Esophagus squamous epithelium (tissue), 4 donors: ENCODE results near the gene TMTC1.

Experiments used
- POLR2A ChIP-seq, 4 donors: fragments of 450-650 bp; IDR thresholded peaks; one replicate each; pipeline ENCODE4 v1.6.1; 2017; ENCODE audit warnings: antibody characterized with exemption in 4 of 4, mild to moderate bottlenecking in 4 of 4, moderate library complexity in 3 of 4
- TF ChIP-seq, protein P1 (sequence below), 6 experiments: fragments of 450-650 bp in 4 of 6; fragments of 200-600 bp in 2 of 6; sonication (generic) in 2 of 6; IDR thresholded peaks; one replicate each; pipeline ENCODE4 v1.5.1; 2016 to 2019; ENCODE audit warnings: antibody characterized with exemption in 6 of 6, mild to moderate bottlenecking in 4 of 6, moderate library complexity in 4 of 6

DNA sequence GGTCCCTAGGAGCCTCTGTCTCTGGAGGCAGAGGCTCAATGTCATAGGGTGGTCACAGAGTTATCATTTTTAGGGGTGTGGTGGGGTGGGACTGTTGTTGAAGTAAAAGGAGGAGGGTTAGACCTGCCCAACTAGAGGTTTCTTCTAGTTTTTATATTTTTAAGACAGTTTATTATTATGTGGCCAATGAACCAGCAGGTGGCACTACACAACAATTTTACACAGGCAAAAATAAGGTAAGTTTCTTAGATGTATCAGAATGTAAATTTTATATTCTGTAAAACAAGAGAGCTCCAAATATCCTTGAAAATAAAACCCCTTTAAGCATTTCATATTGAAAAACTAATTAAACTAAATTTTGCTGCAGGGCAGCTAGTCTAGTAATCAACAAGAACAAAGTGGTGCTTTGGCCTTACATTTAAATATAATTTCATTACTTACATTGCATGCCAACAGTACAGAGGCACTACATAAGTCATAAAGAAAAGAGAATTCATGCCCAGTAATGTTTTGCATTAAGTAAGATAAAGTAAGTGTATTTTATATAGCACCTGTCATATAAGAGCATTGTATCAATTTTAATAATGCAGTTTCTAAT, 264.1 kb downstream of the TMTC1 start:
- TF ChIP-seq, protein P1, sequence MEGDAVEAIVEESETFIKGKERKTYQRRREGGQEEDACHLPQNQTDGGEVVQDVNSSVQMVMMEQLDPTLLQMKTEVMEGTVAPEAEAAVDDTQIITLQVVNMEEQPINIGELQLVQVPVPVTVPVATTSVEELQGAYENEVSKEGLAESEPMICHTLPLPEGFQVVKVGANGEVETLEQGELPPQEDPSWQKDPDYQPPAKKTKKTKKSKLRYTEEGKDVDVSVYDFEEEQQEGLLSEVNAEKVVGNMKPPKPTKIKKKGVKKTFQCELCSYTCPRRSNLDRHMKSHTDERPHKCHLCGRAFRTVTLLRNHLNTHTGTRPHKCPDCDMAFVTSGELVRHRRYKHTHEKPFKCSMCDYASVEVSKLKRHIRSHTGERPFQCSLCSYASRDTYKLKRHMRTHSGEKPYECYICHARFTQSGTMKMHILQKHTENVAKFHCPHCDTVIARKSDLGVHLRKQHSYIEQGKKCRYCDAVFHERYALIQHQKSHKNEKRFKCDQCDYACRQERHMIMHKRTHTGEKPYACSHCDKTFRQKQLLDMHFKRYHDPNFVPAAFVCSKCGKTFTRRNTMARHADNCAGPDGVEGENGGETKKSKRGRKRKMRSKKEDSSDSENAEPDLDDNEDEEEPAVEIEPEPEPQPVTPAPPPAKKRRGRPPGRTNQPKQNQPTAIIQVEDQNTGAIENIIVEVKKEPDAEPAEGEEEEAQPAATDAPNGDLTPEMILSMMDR (IDR thresholded peaks at IDR 0.05) = peak in 5 of 6 experiments; percentile 33 to 73 (median 58)
- no peak for TF ChIP-seq POLR2A (IDR thresholded peaks at IDR 0.05)
